ENCODE results near the gene DHRSX. TPM values are rescaled to one million over a fixed set of nuclear protein-coding genes. Genes with fewer than 3 reads are reported as not detected.

Gene DHRSX
- total and polyA plus RNA-seq, 11 donors, result 14.6 to 36.1 (median 24.1) TPM

DNA sequence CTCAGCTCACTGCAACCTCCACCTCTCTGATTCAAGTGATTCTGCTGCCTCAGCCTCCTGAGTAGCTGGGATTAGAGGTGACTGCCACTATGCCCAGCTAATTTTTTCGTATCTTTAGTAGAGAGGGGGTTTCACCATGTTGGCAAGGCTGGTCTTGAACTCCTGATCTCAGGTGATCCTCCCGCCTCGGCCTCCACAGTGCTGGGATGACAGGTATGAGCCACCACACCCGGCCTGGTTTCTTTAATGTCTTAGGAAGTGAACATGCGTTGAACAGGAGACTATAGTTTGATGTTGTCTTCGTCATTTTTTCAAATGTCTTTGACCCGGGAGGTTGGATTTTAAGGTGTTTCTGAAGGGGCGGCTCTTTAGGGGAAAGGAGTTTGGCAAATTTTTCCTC, 91.0 kb downstream of the DHRSX start:
- Histone ChIP-seq H3K27me3 (no peaks in the 10 kb centered on the region), H3K9me3 (peaks cover 0 to 12% (median 4%) of the 10 kb centered on the region in 12 donors), H3K27ac (no peak overlapping the region), H3K36me3 (peaks cover 0 to 29% (median 14%) of the 10 kb centered on the region in 9 donors), H3K4me3 (no peak overlapping the region), H3K4me1 (no peaks in the 10 kb centered on the region)
- DNase-seq, result no peak
- no peak for ATAC-seq
- WGBS, 4 donors, result 96 to 98% (median 97%) methylated on average over 8 of the region's 8 CpGs
- intact Hi-C loops (cut with DNase I), result no loop called here
- no peak for TF ChIP-seq POLR2A (IDR thresholded peaks at IDR 0.05)
- TF ChIP-seq, protein P1, sequence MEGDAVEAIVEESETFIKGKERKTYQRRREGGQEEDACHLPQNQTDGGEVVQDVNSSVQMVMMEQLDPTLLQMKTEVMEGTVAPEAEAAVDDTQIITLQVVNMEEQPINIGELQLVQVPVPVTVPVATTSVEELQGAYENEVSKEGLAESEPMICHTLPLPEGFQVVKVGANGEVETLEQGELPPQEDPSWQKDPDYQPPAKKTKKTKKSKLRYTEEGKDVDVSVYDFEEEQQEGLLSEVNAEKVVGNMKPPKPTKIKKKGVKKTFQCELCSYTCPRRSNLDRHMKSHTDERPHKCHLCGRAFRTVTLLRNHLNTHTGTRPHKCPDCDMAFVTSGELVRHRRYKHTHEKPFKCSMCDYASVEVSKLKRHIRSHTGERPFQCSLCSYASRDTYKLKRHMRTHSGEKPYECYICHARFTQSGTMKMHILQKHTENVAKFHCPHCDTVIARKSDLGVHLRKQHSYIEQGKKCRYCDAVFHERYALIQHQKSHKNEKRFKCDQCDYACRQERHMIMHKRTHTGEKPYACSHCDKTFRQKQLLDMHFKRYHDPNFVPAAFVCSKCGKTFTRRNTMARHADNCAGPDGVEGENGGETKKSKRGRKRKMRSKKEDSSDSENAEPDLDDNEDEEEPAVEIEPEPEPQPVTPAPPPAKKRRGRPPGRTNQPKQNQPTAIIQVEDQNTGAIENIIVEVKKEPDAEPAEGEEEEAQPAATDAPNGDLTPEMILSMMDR (IDR thresholded peaks at IDR 0.05), result no peak

DNA sequence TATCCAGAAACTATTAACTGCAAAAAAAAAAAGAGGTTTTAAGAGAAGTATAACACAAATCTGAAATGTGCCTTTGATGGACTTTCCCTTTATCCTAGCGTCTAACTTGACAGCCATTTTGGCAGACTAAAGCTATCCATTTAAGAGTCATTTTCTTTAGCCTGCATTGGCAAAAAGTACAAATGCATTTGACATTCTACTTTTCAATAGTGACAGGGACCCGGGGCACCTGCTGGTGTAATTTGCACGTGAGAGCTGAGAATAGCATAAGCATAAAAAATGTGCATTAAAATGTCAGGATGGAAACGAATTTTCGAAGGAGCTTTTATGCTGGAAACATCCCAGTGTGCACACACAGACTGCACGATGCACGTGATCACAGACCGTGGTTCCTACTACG, 91.9 kb downstream of the DHRSX start:
- 86 to 92% (median 88%) methylated on average over 9 of the region's 9 CpGs for WGBS, 4 donors

DNA sequence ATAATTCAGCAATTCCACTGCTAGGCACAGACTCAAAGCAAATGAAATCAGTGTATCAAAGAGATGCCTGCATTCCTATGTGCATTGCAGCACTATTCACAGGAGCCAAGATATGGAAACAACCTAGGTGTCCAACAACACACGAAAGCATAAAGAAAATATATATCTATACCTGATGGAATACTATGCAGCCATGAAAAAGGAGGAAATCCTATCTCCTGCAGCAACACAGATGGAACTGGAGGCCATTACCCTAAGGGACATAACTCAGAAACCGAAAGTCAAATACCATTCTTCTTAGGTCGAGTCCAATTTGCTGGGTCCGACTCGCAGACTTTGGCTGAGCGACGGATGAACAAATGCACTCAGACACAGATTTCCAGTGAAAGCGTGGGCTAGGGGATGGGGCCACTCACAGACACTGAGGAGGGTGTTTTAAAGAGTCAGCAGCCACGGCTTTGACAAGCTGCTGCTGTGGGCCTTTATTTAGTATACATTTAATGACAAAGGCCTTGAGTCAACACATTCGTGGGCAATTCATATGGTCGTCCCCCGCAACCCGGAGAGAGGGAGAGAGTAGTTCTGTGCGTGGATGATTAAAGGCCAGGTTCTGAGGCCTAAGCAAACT, 93.8 kb downstream of the DHRSX start:
- H3K27ac ChIP-seq, result no peak overlapping the region
- DNase-seq (no peak), ATAC-seq (no peak)
- intact Hi-C loops (cut with DNase I), result no loop called here
- peaks cover 0 to 34% (median 15%) of the 10 kb centered on the region in 9 donors for H3K36me3 ChIP-seq
- peaks cover 0 to 3% (median 0%) of the 10 kb centered on the region in 12 donors for H3K4me1 ChIP-seq
- no peak for TF ChIP-seq POLR2A (IDR thresholded peaks at IDR 0.05)
- TF ChIP-seq, protein P1 (IDR thresholded peaks at IDR 0.05), result no peak
- 93 to 98% (median 94%) methylated on average over 14 of the region's 14 CpGs for WGBS, 4 donors
- peaks cover 0 to 12% (median 4%) of the 10 kb centered on the region in 12 donors for H3K9me3 ChIP-seq
- no peaks in the 10 kb centered on the region for H3K27me3 ChIP-seq
- H3K4me3 ChIP-seq, result no peak overlapping the region

More for the DNA sequence above, 91.9 kb downstream of the DHRSX start:
- Histone ChIP-seq H3K4me3 (no peak overlapping the region), H3K36me3 (peaks cover 0 to 29% (median 14%) of the 10 kb centered on the region in 9 donors), H3K4me1 (no peaks in the 10 kb centered on the region), H3K9me3 (peaks cover 0 to 12% (median 4%) of the 10 kb centered on the region in 12 donors), H3K27ac (no peak overlapping the region), H3K27me3 (no peaks in the 10 kb centered on the region)
- intact Hi-C loops (cut with DNase I), result no loop called here
- no peak for TF ChIP-seq POLR2A (IDR thresholded peaks at IDR 0.05)
- TF ChIP-seq, protein P1 (IDR thresholded peaks at IDR 0.05), result no peak
- no peak for DNase-seq
- ATAC-seq, result no peak

DNA sequence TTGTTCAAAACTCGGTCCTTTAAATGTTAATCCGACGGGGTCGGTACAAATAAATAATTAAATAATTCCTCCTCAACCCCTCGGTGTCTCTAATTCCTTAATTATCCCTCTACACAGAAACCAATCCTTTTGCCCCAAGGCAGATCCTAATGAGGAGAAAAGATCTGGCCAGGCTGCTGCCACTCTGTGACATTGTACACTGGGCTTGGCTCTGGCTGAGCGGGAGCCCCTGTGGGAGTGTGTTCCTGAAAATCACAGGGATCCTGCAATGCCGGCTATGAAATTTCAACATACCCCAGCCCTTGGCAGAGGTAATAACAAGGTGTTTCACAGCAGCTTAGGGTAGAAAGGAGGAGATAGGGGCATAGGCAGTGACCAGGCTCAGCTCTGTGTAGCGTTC, 96.0 kb downstream of the DHRSX start:
- 85 to 90% (median 88%) methylated on average over 8 of the region's 8 CpGs for WGBS, 4 donors
- ATAC-seq, result no peak
- H3K9me3 ChIP-seq, result peaks cover 0 to 12% (median 4%) of the 10 kb centered on the region in 12 donors
- DNase-seq, result no peak
- H3K4me3 ChIP-seq, result no peak overlapping the region
- TF ChIP-seq, protein P1 (IDR thresholded peaks at IDR 0.05), result no peak
- no peak for TF ChIP-seq POLR2A (IDR thresholded peaks at IDR 0.05)
- H3K4me1 ChIP-seq, result peaks cover 0 to 13% (median 0%) of the 10 kb centered on the region in 12 donors
- intact Hi-C loops (cut with DNase I), result no loop called here
- H3K36me3 ChIP-seq, result peaks cover 0 to 30% (median 15%) of the 10 kb centered on the region in 9 donors
- no peaks in the 10 kb centered on the region for H3K27me3 ChIP-seq
- H3K27ac ChIP-seq, result no peak overlapping the region

All from heart left ventricle (tissue), 16 donors.